Measurements from ENCODE around the gene ZG16B.

ZG16B gene

DNA sequence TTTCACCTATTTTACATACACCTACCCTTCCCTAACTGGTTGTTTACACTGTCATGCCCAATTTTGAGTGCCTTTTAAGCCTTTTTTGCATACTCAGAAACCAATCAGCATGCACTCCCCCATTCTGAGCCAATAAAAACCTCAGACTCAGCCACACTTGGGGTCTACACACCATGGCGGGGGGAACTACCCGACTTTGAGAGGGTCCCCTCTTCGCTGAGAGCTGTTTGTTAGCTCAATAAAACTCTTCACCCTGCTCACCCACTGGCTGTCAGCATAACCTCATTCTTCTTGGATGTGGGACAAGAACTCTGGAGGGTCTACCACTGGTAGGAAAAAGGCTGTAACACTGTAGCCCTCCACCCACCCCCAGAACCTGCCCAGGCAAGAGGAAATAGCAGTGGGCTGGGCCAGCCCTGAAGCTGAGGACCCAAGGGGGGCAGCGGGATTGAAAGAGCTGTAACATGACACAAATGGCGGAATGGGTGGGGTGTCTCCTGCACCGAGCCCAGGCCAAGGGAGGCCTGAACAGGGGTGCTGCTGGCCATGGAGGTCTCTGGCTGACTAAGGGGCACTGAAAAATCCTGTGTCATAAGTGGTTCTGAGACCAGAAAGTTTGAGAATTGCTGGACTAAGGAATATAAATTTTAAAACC, 49.9 kb downstream of the ZG16B start:
- ChIA-PET CTCF (interaction anchor here (1.5 kb wide), 1 partner anchor 28 kb away, joined by 5 read pairs; no protein-coding TSS in a partner anchor), POLR2A (no interaction called here)
- no peak overlapping the region for H3K27ac ChIP-seq (ENCODE audit: extremely low read depth, low read depth, low read length)
- no peak overlapping the region for H3K4me3 ChIP-seq (ENCODE audit: low read depth, low read length)
- no peaks in the 10 kb centered on the region for H3K9me3 ChIP-seq (ENCODE audit: control insufficient read depth, insufficient read depth, low read depth, low read length)
- H3K36me3 ChIP-seq (ENCODE audit: control insufficient read depth in 2 of 2, insufficient read depth in 1 of 2, low read length in 2 of 2): no peaks in the 10 kb centered on the region
- no peaks in the 10 kb centered on the region for H3K4me1 ChIP-seq (ENCODE audit: control insufficient read depth, insufficient read depth, low read length)
- TF ChIP-seq, protein P1, sequence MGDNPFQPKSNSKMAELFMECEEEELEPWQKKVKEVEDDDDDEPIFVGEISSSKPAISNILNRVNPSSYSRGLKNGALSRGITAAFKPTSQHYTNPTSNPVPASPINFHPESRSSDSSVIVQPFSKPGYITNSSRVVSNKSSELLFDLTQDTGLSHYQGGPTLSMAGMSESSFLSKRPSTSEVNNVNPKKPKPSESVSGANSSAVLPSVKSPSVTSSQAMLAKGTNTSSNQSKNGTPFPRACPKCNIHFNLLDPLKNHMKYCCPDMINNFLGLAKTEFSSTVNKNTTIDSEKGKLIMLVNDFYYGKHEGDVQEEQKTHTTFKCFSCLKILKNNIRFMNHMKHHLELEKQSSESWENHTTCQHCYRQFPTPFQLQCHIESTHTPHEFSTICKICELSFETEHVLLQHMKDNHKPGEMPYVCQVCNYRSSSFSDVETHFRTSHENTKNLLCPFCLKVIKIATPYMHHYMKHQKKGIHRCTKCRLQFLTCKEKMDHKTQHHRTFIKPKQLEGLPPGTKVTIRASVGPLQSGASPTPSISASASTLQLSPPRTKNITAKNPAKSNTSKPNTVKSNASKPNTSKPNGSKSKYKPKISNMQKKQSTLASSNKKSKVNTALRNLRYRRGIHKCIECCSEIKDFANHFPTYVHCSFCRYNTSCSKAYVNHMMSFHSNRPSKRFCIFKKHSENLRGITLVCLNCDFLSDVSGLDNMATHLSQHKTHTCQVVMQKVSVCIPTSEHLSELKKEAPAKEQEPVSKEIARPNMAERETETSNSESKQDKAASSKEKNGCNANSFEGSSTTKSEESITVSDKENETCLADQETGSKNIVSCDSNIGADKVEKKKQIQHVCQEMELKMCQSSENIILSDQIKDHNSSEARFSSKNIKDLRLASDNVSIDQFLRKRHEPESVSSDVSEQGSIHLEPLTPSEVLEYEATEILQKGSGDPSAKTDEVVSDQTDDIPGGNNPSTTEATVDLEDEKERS (tag by site-specific recombination; IDR thresholded peaks at IDR 0.05): no peak
- TF ChIP-seq, protein P2, sequence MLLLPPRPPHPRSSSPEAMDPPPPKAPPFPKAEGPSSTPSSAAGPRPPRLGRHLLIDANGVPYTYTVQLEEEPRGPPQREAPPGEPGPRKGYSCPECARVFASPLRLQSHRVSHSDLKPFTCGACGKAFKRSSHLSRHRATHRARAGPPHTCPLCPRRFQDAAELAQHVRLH (tag by site-specific recombination; IDR thresholded peaks at IDR 0.05): no peak
- TF ChIP-seq GLI2 (tag by site-specific recombination; IDR thresholded peaks at IDR 0.05; ENCODE audit: borderline replicate concordance, low read depth) (no peak), SETDB1 (IDR thresholded peaks at IDR 0.05; ENCODE audit: insufficient read length, low read length) (peak; percentile 87), ZNF596 (tag by site-specific recombination; IDR thresholded peaks at IDR 0.05) (no peak)
